GM23248 (cell line): Measurements from ENCODE around the gene ERBB4. TPM values are rescaled to one million over a fixed set of nuclear protein-coding genes. Genes with fewer than 3 reads are reported as not detected.

Experiments used
- DNase-seq: peaks from one replicate; pipeline ENCODE4 v3.0.0-alpha.2; 2015
- H2AFZ ChIP-seq: fragments of 200-600 bp; sonication (generic); 2 replicates; pipeline ENCODE4 v1.6.1; 2016; ENCODE audit warnings: antibody characterized with exemption
- H3F3A ChIP-seq: fragments of 200-600 bp; sonication (generic); 2 replicates; pipeline ENCODE4 v1.6.1; 2016; ENCODE audit warnings: mild to moderate bottlenecking, antibody characterized with exemption, mixed run types; ENCODE audit not compliant: insufficient read depth
- H3K27ac ChIP-seq: fragments of 200-600 bp; sonication (generic); 2 replicates; pipeline ENCODE4 v1.5.1; 2016; ENCODE audit warnings: mild to moderate bottlenecking
- H3K27me3 ChIP-seq: fragments of 200-600 bp; sonication (generic); replicated peaks from 2 replicates; pipeline ENCODE4 v1.6.1; 2016; ENCODE audit warnings: mild to moderate bottlenecking; ENCODE audit not compliant: insufficient read depth
- H3K36me3 ChIP-seq: fragments of 200-600 bp; sonication (generic); 2 replicates; pipeline ENCODE4 v1.6.1; 2016; ENCODE audit warnings: low read depth, mild to moderate bottlenecking
- H3K4me1 ChIP-seq: fragments of 200-600 bp; sonication (generic); 2 replicates; pipeline ENCODE4 v1.6.1; 2016; ENCODE audit warnings: mild to moderate bottlenecking; ENCODE audit not compliant: insufficient read depth
- H3K4me2 ChIP-seq: fragments of 200-600 bp; sonication (generic); one replicate; pipeline ENCODE4 v1.6.1; 2016; ENCODE audit warnings: mild to moderate bottlenecking; ENCODE audit not compliant: unreplicated experiment
- H3K4me3 ChIP-seq: fragments of 200-600 bp; sonication (generic); 2 replicates; pipeline ENCODE4 v1.5.1; 2016; ENCODE audit warnings: mild to moderate bottlenecking
- H3K79me2 ChIP-seq: fragments of 200-600 bp; sonication (generic); 2 replicates; pipeline ENCODE4 v1.6.1; 2016; ENCODE audit warnings: mild to moderate bottlenecking; ENCODE audit not compliant: insufficient read depth
- H3K9ac ChIP-seq: fragments of 200-600 bp; sonication (generic); 2 replicates; pipeline ENCODE4 v1.6.1; 2016; ENCODE audit warnings: mild to moderate bottlenecking
- H3K9me2 ChIP-seq: fragments of 200-600 bp; sonication (generic); 2 replicates; pipeline ENCODE4 v1.6.1; 2016; ENCODE audit warnings: mixed run types, mild to moderate bottlenecking, moderate library complexity; ENCODE audit not compliant: insufficient read depth
- H3K9me3 ChIP-seq: fragments of 200-600 bp; sonication (generic); one replicate; pipeline ENCODE4 v1.6.1; 2017; ENCODE audit warnings: low read depth
- H4K20me1 ChIP-seq: fragments of 200-600 bp; sonication (generic); 2 replicates; pipeline ENCODE4 v1.6.0; 2016; ENCODE audit not compliant: insufficient read depth
- EZH2 ChIP-seq: fragments of 200-600 bp; sonication (generic); IDR thresholded peaks from 2 replicates; pipeline ENCODE4 v1.6.1; 2018; ENCODE audit warnings: antibody characterized with exemption, mild to moderate bottlenecking; ENCODE audit not compliant: insufficient read depth, poor library complexity, severe bottlenecking
- EZH2phosphoT487 ChIP-seq: fragments of 200-600 bp; sonication (generic); IDR thresholded peaks from 2 replicates; pipeline ENCODE4 v1.6.1; 2018; ENCODE audit warnings: antibody characterized with exemption, moderate library complexity, mild to moderate bottlenecking, low read depth; ENCODE audit not compliant: insufficient read depth
- WGBS, 2 experiments: methylation state at CpG; one replicate each; pipeline ENCODE4 v1.1.6; 2015 to 2017; ENCODE audit warnings: low lambda C conversion rate in 2 of 2, low coverage in 1 of 2; ENCODE audit errors: missing lambda C conversion rate in 2 of 2; 5-methylcytosine and 5-hydroxymethylcytosine counted together
- in situ Hi-C: fragments of 300-500 bp; cut with MboI; formaldehyde crosslinking; loops from 2 replicates; pipeline ENCODE4 v1.15.0; 2020
- polyA plus RNA-seq: library from polyadenylated mRNA; unstranded; fragments of >200 nt; fragmentation: Nextera tagmentation; extraction: Ambion mirVana; gene quantifications from 2 replicates; pipeline ENCODE4 v1.2.1, GENCODE V29; 2016
- total RNA-seq: library from RNA; depleted of rRNA; stranded (reverse); fragments of >200 nt; shearing (Covaris generic); gene quantifications from 2 replicates; pipeline ENCODE4 v1.2.3, GENCODE V29; 2014

The ERBB4 gene
- total and polyA plus RNA-seq, 2 experiments from 2014 or later = not detected

GRCh38 chr2:212033888-212034287 lies 504.7 kb downstream of the ERBB4 start:
- Histone ChIP-seq H3K79me2 (no peaks in the 10 kb centered on the region), H3K36me3 (no peaks in the 10 kb centered on the region), H4K20me1 (no peaks in the 10 kb centered on the region), H3K4me1 (peaks cover 5% of the 10 kb centered on the region; the same call in 1 of the 2 replicates), H3K27ac (no peak overlapping the region), H3K9me2 (no peaks in the 10 kb centered on the region), H3F3A (no peaks in the 10 kb centered on the region), H3K4me3 (no peak overlapping the region), H3K9ac (no peak overlapping the region), H3K9me3 (peaks cover 3% of the 10 kb centered on the region), H3K4me2 (no peak overlapping the region), H3K27me3 (no peaks in the 10 kb centered on the region; the same call in 1 of the 2 replicates), H2AFZ (no peak overlapping the region)
- no peak for TF ChIP-seq EZH2
- no peak for TF ChIP-seq EZH2phosphoT487
- DNase-seq = no peak
- in situ Hi-C loops = no loop called here

- H3K9ac ChIP-seq = no peak overlapping the region
- no peak overlapping the region for H3K4me3 ChIP-seq
- in situ Hi-C loops = no loop called here
- DNase-seq = peak; percentile 43
- H3K36me3 ChIP-seq = no peaks in the 10 kb centered on the region
- WGBS, 2 experiments = 13% methylated on average over 1 of the region's 1 CpG
- H3K9me3 ChIP-seq = peaks cover 3% of the 10 kb centered on the region
- no peaks in the 10 kb centered on the region for H3K79me2 ChIP-seq
- no peak for TF ChIP-seq EZH2phosphoT487
- TF ChIP-seq EZH2 = no peak
- H2AFZ ChIP-seq = no peak overlapping the region
- H3K27ac ChIP-seq = no peak overlapping the region
- no peaks in the 10 kb centered on the region for H3K9me2 ChIP-seq
- no peaks in the 10 kb centered on the region for H4K20me1 ChIP-seq
- H3K27me3 ChIP-seq = no peaks in the 10 kb centered on the region; the same call in 1 of the 2 replicates
- H3F3A ChIP-seq = no peaks in the 10 kb centered on the region
- H3K4me2 ChIP-seq = no peak overlapping the region
- H3K4me1 ChIP-seq = peaks cover 5% of the 10 kb centered on the region; the same call in 1 of the 2 replicates
Measured at GRCh38 chr2:212032536-212033219, 505.9 kb downstream of the ERBB4 start.

- Histone ChIP-seq H3K4me3 (no peak overlapping the region), H3K4me1 (peaks cover 5% of the 10 kb centered on the region; the same call in 1 of the 2 replicates), H3K9ac (no peak overlapping the region), H3K9me2 (no peaks in the 10 kb centered on the region), H3K9me3 (peaks cover 3% of the 10 kb centered on the region), H3K27me3 (no peaks in the 10 kb centered on the region; the same call in 1 of the 2 replicates), H3K79me2 (no peaks in the 10 kb centered on the region), H3K27ac (no peak overlapping the region), H3F3A (no peaks in the 10 kb centered on the region), H3K36me3 (no peaks in the 10 kb centered on the region), H3K4me2 (no peak overlapping the region), H4K20me1 (no peaks in the 10 kb centered on the region), H2AFZ (no peak overlapping the region)
- in situ Hi-C loops = no loop called here
- DNase-seq = peak; percentile 53
- no peak for TF ChIP-seq EZH2
- no peak for TF ChIP-seq EZH2phosphoT487
- 0% methylated on average over 1 of the region's 1 CpG for WGBS, 2 experiments
Measured at GRCh38 chr2:212032032-212032431, 506.6 kb downstream of the ERBB4 start.

- no peak overlapping the region for H3K9ac ChIP-seq
- no peak for DNase-seq
- no peaks in the 10 kb centered on the region for H3K9me2 ChIP-seq
- H3K36me3 ChIP-seq = no peaks in the 10 kb centered on the region
- no peaks in the 10 kb centered on the region for H4K20me1 ChIP-seq
- no peaks in the 10 kb centered on the region; the same call in 1 of the 2 replicates for H3K27me3 ChIP-seq
- peaks cover 5% of the 10 kb centered on the region; the same call in 1 of the 2 replicates for H3K4me1 ChIP-seq
- H2AFZ ChIP-seq = no peak overlapping the region
- no peak overlapping the region for H3K27ac ChIP-seq
- H3K4me2 ChIP-seq = no peak overlapping the region
- no peaks in the 10 kb centered on the region for H3F3A ChIP-seq
- H3K79me2 ChIP-seq = no peaks in the 10 kb centered on the region
- no peak overlapping the region for H3K4me3 ChIP-seq
- WGBS, 2 experiments = 13 to 22% methylated on average over 4 of the region's 4 CpGs
- H3K9me3 ChIP-seq = peaks cover 3% of the 10 kb centered on the region
- in situ Hi-C loops = no loop called here
- TF ChIP-seq EZH2 (no peak), EZH2phosphoT487 (no peak)
Measured at GRCh38 chr2:212030709-212031108, 507.9 kb downstream of the ERBB4 start.
